ENCODE results near the gene FEN1.

The FEN1 gene

DNA sequence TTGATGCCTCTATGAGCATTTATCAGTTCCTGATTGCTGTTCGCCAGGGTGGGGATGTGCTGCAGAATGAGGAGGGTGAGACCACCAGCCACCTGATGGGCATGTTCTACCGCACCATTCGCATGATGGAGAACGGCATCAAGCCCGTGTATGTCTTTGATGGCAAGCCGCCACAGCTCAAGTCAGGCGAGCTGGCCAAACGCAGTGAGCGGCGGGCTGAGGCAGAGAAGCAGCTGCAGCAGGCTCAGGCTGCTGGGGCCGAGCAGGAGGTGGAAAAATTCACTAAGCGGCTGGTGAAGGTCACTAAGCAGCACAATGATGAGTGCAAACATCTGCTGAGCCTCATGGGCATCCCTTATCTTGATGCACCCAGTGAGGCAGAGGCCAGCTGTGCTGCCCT is 2.7 kb downstream of the FEN1 start:
- DNase-seq (ENCODE audit: low read depth in 2 of 2) = no peak

DNA sequence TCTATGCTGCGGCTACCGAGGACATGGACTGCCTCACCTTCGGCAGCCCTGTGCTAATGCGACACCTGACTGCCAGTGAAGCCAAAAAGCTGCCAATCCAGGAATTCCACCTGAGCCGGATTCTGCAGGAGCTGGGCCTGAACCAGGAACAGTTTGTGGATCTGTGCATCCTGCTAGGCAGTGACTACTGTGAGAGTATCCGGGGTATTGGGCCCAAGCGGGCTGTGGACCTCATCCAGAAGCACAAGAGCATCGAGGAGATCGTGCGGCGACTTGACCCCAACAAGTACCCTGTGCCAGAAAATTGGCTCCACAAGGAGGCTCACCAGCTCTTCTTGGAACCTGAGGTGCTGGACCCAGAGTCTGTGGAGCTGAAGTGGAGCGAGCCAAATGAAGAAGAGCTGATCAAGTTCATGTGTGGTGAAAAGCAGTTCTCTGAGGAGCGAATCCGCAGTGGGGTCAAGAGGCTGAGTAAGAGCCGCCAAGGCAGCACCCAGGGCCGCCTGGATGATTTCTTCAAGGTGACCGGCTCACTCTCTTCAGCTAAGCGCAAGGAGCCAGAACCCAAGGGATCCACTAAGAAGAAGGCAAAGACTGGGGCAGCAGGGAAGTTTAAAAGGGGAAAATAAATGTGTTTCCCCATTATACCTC is 3.3 kb downstream of the FEN1 start:
- no peak for DNase-seq (ENCODE audit: low read depth in 2 of 2)

DNA sequence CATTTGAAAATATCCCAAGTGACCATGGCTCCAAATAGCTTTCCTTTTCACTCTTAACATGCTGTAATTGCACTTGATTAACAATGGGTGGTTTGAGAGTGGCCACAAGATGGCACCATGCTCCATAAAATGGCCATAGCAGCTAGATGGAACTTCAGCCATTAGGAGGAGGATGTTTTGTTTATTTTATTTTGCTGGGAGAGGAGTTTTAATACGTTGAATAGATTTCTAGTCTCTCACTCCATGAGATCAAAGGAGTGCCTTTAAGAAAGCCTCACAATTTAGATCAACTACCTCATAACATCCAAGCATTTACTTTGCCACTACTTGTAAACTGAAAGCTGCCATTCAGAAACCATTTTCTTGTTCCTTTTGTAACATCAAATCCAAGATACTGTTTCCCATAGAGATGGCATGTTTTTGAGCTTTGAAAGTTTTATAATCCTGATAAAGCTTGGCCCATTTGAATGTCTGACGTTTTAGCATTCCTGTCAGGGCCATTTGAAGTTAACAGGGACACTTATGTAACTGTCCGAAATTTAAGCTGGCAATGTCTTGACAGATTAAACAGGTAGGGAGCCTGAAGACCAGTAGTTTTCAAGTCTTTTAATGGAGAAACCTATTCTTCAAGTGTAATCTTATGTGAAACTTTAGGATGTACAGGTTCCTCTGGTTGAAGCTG is 4.7 kb downstream of the FEN1 start:
- DNase-seq (ENCODE audit: low read depth in 2 of 2) = peak in 1 of 2 donors; percentile 28

- DNase-seq (ENCODE audit: low read depth in 2 of 2) = no peak
Observed at GRCh38 chr11:61799665-61800284, 7.1 kb downstream of the FEN1 start.

DNA sequence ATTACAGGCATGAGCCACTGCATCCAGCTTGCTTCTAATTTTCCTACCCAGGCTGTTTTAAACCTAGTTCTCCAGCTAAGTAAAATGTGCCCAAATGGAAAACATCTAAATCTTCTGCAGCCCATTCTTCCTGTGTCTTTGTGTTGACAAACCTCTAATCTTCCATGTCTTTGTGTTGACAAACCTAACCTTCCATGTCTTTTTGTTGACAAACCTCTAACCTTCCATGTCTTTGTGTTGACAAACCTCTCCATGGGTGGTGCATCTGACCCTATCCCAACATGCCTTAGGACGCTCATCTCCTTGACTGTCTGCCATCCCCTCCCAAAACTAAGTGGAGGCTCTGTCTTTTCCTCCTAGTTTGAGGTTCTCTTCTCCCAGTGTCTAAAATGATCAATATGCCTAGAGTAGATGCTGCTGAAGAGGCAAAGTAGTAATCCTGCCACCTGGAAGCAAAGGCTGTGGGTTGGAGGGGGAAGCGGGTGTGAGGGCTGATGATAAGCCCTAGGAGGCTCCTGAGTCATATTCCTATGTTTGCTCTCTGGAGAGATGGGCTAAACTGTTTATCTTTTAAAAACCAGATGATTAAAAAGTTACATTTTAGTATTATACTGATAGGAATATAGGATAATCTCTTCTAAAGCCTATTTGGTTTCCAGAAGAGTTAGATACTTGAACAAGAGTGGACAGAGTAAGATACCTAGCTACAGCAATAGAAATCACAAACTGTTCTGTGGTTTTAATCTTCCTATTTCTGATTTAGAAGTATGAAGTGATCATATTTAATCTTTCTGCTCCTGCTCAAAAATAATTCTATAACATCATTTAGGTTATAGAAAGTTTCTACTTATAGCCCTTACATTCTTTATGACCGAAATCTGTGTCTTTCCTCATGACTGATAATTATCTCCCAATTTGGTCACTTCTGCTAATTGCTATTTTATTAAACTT is 7.9 kb downstream of the FEN1 start:
- no peak for DNase-seq (ENCODE audit: low read depth in 2 of 2)

DNA sequence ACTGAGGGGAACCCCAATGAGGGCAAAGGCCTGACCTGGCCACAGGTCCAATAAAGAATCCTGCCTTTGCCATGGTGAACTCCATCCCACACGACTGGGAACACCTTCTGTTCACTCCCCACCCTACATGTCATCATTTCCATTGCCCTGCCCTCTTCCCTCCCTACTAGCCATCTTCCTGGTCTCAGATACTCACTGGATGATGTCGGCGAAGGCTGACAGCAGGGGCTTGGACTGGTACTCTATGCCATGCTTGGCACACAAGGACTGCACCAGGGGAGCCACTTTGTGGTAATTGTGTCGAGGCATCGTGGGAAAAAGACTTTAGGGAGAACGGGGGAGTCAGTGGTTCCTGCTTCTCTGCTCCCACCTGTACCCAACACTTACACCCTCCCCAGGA is 9.9 kb downstream of the FEN1 start:
- DNase-seq (ENCODE audit: low read depth in 2 of 2) = no peak

- DNase-seq (ENCODE audit: low read depth in 2 of 2) = no peak
Observed at GRCh38 chr11:61803889-61804647, 11.4 kb downstream of the FEN1 start.

- no peak for DNase-seq (ENCODE audit: low read depth in 2 of 2)
Observed at GRCh38 chr11:61805146-61805545, 12.4 kb downstream of the FEN1 start.

GRCh38 chr11:61806785-61807184 is 14.1 kb downstream of the FEN1 start:
- no peak for DNase-seq (ENCODE audit: low read depth in 2 of 2)

GRCh38 chr11:61810671-61811175 is 18.0 kb downstream of the FEN1 start:
- DNase-seq (ENCODE audit: low read depth in 2 of 2) = no peak

DNA sequence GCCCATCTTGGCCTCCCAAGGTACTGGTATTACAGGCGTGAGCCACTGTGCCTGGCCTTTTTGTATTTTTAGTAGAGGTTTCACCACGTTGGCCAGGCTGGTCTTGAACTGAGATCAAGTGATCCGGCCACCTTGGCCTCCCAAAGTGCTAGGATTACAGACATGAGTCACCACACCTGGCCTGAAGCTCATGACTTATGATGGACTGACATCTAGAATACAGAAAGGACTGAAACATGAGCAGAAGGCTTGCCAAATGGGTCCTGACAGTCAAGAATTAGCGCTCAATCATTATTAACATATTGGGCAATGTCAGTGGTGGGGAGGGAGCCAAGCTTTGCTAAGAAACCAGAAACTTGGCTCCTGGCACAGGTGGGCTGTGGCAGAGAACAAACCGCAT is 19.1 kb downstream of the FEN1 start:
- DNase-seq (ENCODE audit: low read depth in 2 of 2) = no peak

DNA sequence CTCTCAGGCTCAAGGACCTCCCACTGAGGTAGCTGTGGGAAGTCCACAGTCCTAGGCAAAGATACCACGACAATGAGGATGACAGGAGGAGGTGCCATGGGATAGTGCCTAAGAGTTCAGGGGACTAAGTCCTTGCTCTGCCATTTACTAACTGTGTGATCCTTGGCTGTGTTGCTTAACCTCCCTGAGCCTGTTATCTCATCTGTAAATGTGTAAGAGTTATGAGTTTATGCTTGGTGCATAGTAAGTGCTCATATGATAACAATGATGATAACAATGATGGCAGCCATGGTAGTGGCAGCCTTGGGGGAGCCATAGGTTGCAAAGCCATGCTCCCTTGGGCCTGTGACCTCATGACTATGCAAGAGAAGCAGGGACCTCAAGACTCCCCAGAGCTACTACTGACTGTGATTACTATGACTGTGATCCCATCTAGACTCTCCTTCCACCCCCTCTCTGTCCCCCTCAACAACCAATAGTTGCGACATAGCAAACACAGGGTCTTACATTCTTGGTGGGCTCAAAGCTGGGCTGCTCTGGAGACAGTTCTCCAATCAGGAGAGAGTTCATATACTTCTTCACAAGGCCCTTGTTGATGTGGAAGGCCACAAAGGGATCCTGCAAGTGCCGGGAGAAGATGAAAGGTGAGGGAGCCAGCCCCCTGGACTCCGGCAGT is 20.2 kb downstream of the FEN1 start:
- DNase-seq (ENCODE audit: low read depth in 2 of 2) = no peak

DNA sequence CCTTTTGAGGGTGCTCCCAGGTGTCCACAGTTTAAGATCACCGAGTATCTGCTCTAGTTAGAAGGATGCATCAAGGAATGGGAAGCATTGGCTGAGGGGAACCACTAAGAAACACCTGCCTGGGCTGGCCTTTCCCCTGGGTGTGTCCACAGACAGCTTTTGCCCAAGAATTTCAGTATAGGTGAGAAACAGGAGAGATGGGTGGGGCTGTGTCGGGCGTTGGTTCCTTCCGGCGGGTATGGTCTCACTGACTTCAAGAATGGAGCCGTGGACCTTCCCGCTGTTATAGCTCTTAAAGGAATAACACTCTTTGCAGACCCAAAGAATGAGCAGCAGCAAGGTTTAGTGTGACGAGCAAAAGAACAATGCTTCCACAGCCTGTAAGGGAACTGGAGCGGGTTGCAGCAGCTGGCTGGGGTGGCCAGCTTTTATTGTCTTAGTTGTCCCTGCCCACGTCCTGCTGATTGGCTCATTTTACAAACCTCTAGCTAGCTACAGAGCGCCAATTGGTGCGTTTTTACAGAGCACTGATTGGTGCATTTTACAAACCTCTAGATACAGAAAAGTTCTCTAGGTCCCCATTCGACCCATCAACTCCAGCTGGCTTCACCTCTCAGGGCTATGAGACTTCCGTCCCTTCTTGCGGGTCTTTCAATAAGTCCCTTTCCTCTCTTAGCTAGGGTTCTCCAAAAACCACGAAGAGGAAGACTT is 21.7 kb downstream of the FEN1 start:
- no peak for DNase-seq (ENCODE audit: low read depth in 2 of 2)

DNA sequence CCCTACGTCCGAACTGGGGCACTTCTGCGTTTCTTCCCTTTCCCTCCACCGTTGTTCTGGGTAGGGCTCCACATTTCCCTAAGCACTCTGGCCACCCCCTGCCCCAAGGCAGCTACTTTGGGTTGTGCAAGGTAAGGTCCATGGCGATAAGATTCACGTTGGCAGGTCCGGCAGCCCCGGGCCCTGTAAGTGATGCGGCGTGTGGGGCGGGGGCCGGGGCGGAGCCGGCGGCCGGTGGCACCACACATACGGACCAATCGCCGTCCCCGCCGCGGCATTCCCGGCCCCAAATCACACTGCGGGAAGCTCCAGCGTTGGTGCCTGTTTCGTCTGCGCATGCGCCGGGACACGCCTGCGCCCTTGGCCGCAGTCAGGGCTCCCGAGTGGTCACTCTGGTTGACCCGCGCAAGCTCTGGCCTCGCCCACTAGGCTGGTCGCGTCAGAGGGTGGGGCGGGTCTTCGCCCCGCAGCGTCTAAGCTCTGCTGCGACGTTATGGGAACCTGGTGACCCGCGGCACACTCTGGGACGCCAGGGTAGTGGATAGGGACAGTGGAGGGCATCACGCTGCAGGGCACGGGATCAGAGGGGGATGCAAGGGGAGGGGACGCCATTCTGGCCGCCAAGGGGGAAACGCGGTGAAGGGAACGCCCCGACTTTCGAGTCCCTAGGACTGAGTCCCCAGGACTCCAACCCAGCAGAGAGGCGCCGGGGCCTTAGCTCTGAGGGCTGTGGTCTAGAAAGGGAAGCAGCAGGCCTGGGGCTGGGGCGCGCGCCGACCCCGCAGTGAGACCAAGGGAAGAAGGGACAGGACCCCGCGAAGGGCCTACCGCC is 22.5 kb downstream of the FEN1 start:
- peak; percentile 45 to 57 for DNase-seq (ENCODE audit: low read depth in 2 of 2)

DNA sequence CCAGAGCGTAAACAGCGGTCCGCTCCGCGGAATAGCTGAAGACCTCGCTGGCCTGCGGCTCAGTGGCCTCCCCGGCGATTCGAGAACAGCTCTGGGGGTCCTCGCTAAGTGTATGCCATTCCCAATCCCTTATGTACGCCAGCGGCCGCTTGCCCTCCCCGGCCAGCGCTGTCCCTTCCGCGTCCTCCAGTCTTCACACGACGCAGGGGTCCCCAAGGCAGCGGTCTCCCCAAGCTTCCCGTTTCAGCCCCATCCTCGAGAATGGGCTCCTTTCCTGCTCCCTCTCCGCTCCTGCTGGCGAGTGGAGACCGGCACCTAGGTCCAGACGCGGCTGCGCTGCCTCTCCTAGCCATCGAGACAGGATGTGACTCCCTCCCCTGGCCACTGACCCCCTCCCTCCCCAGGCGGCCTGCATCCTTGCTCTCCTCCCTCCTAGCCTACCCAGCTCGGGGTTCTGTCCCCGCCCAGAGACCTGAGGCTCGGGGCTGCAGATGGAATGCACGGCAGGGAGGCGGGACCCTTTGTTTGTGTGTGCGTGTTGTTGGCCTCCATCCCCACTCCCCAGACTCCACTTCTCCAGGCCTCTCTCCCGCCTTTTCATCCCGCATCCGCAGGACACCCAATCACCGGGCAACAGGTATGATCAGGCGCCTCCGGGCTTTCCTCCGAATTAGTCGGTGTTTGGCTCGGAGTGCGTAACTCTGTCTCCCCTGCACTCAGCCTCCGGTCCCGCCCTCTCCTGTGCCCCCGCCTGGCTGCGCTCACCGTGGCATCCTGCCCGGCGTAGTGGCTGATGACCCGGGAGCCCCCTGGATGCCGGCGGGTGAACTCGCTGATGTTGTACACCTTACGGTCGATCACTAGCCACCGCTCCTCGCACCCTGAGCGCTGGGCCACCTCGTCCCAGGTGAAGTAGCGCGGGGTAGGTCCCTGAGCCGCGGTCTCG is 23.4 kb downstream of the FEN1 start:
- DNase-seq (ENCODE audit: low read depth in 2 of 2) = peak; percentile 53 to 56

DNA sequence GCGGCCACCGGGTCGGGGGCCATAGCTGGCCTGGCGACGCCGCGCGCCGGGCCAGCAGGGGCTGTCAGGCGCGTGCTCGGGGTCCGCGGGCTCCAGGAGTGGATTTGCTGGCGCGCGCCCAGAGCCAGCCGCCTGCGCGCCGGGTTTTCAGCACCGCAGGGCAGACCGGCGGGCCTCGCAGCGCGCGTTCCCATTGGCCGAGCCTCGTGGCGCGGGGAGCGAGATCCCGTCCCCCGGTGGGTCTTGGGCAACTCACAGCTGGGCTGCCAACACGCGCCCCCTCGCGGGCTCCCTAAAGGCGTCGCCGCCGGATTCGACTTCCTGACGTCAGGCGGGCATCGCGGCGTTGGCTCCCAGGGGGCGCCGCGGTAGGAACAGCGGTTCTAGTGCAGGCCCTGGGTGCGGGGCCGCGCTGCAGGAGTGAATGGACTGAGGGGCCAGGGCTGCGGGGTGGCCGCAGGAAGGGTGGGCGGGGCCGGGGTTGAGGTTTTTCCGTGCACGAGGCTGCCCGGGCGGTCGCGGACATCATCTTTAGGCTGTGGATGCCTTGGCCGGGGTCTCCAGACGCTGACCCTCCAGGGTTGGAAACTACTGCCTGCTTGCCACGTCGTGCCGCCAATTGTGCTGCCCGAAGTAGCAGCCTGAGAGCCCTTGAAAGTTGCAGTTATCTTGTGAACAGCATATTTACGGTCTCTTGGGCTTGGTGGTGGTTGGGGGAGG is 24.2 kb downstream of the FEN1 start, which contains the start of gene FADS1:
Gene FADS1 (minus strand): TSS at position 268 of the 720 bp plus-strand sequence. CDS start 74 bp downstream, at position 194.
- peak; percentile 74 to 82 for DNase-seq (ENCODE audit: low read depth in 2 of 2)
